Astrocyte of the cerebellum (primary cell): ENCODE measurements around the gene CRISPLD2.

Experiments
- DNase-seq: peaks from one replicate; pipeline ENCODE4 v3.0.0-alpha.2; 2011; ENCODE audit warnings: low read depth
- H3K4me3 ChIP-seq: 2 replicates; pipeline ENCODE4 v1.5.1; 2011; ENCODE audit warnings: mild to moderate bottlenecking, low read depth, low read length, moderate library complexity
- CTCF ChIP-seq: IDR thresholded peaks from 2 replicates; pipeline ENCODE4 v1.5.1; 2012; ENCODE audit warnings: low read length, low read depth, moderate library complexity, mild to moderate bottlenecking; ENCODE audit errors: missing control alignments
- in situ Hi-C: cut with HindIII; loops from 2 replicates; pipeline ENCODE4 v1.10.0; 2017; ENCODE audit warnings: low sequenced_read_pairs

CRISPLD2 gene

DNA sequence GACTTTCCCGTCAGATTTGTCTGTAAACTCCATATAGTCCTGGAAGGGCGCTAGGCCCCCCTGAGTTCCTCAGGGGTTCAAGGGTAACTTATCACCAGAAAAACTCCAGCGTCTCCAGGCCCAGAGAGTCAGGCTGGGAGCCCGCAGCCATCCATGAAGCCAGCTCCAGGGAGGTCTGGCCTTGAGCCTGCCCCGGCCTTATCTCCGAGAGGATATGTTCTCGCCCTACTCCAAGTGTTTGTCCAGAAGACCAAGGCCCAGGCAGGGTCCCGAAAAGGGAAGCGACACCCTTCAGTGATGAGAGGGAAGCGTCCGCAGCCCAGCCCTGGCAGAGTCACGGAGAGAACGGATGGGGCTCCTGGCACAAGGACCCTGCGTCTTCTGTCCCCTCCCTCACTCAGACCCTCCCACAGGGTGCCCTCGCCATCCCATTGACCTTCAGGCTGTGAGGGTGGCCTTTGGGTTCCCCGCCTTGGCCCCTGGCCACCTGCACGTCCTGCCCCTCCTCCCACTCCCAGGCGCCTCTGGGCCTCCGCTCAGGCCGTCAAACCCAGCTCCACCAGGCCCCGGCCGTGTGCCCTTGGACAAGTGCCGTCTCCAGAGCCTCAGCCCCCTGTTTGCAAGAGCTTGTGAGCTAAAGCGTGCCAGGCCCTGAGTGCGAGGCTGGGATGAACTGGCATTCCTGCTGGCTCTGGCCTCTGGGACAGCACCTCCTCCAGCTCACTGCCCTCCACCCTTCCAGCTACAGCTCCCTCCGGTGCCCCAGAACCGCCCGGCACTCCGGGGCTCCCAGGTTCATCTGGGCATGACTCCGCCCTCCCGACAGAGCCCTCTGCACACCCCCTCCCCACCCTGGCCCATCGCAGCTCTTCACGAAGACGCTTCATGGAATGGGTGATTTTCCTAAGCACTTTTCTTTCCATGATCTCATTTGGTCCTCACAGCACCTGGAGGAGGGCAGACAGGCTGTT lies 108.1 kb downstream of the CRISPLD2 start:
- no peak for DNase-seq
- H3K4me3 ChIP-seq: no peak overlapping the region
- no peak for TF ChIP-seq CTCF
- in situ Hi-C loops: loop anchor here (5.0 to 10.0 kb wide), 2 partner anchors 51 to 113 kb away; partner anchors contain the start of gene CRISPLD2

DNA sequence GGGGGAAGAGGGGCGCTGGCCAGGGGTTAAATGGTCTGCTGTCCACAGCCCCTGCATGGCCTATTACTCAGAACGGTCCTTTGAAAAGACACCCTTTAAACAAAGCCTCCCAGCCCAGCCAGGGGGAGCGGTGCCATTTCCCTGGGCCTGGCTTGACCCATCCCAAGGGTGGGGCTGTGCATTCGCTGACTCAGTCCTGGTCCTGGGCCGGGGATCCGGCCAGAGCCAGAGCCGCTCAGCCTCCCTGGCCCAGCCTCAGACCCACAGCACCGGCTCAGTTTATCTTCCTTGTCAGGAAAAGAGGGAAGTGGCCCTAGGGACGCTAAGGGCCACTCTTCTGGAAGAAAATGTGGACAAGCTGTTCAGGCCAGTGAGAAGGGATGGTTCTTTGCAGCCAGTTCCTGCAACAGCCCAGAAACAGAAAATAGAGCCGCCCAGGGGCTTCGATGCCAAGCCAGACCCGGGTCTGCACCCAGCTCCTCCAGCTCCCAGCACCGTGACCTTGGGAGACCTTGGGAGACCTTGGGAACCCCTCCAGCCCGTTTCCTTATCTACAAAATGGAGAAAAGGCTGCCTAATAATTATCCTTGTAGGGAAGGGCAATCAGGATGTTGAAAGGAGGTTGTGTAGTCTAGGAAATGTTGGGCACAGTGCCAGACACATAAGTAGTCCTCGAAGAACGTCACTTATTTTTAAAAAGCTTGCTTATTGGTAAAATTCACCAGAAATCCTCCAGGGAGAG lies 109.1 kb downstream of the CRISPLD2 start:
- in situ Hi-C loops: loop anchor here (5.0 to 10.0 kb wide), 2 partner anchors 52 to 114 kb away; partner anchors contain the start of gene CRISPLD2
- DNase-seq: no peak
- TF ChIP-seq CTCF: no peak
- no peak overlapping the region for H3K4me3 ChIP-seq

- TF ChIP-seq CTCF: no peak
- DNase-seq: no peak
- in situ Hi-C loops: loop anchor here (5.0 to 10.0 kb wide), 2 partner anchors 52 to 115 kb away; partner anchors contain the start of gene CRISPLD2
- H3K4me3 ChIP-seq: no peak overlapping the region
These were observed 109.9 kb downstream of the CRISPLD2 start for GRCh38 chr16:84929421-84930297.

DNA sequence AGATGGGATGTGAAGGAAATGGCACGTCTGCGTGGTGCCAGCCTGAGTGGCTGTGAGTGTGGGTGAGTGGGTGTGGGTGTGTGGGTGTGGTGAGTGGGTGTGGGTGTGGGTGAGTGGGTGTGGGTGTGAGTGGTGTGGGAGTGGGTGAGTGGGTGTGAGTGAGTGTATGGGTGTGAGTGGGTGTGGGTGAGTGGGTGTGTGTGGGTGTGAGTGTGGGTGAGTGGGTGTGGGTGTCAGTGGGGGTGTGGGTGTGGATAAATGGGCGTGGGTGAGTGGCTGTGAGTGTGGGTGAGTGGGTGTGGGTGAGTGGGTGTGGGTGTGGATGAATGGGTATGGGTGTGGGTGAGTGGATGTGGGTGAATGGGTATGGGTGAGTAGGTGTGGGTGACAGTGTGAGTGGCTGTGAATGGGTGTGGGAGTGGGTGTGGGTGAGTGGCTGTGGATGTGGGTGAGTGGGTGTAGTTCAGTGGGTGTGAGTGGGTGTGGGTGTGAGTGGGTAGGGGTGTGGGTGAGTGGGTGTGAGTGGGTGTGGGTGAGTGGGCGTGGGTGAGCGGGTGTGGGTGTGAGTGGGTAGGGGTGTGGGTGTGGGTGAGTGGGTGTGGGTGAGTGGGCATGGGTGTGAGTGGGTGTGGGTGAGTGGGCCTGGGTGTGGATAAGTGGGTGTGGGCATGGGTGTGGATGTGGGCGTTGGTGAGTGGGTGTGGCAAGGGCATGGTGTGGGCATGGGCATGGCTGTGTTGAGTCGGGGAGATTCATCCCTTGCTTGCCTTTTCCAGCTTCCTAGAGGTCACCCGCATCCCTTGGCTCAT lies 110.7 kb downstream of the CRISPLD2 start:
- H3K4me3 ChIP-seq: no peak overlapping the region
- in situ Hi-C loops: no loop called here
- TF ChIP-seq CTCF: no peak
- DNase-seq: no peak

- DNase-seq: no peak
- in situ Hi-C loops: no loop called here
- no peak overlapping the region for H3K4me3 ChIP-seq
- no peak for TF ChIP-seq CTCF
These were observed 111.3 kb downstream of the CRISPLD2 start for GRCh38 chr16:84931107-84931494.
